ENCODE data around the gene ZNRF4. TPM values are rescaled to one million over a fixed set of nuclear protein-coding genes. Genes with fewer than 3 reads are reported as not detected.

The ZNRF4 gene
- total and polyA plus RNA-seq, 9 of the 15 experiments (the other 6 are each of a cell fraction or from before 2014, with no cell fraction given) = not detected

- in situ Hi-C loops (cut with MboI) = no loop called here
- Histone ChIP-seq H2AFZ (ENCODE audit: low read depth, low read length) (no peak overlapping the region), H4K20me1 (replicated peaks; ENCODE audit: control insufficient read depth, insufficient read depth, low read length) (no peaks in the 10 kb centered on the region), H3K9me3 (replicated peaks; ENCODE audit: control insufficient read depth, insufficient read depth, low read depth, low read length) (0 out of 2 replicates have a peak, but pooled peaks cover 3% of the 10 kb centered on the region), H3K27ac (ENCODE audit: extremely low read depth, low read depth, low read length) (no peak overlapping the region), H3K4me3 (no peak overlapping the region), H3K4me2 (ENCODE audit: insufficient read depth, low read length) (no peak overlapping the region), H3K4me1 (replicated peaks in 1 of 2; ENCODE audit: control insufficient read depth in 2 of 2, insufficient read depth in 2 of 2, low read length in 2 of 2) (no peaks in the 10 kb centered on the region), H3K9ac (ENCODE audit: insufficient read depth in 1 of 2, low read depth in 2 of 2, low read length in 2 of 2) (no peak overlapping the region), H3K9me1 (ENCODE audit: control insufficient read depth, insufficient read depth, low read length) (no peaks in the 10 kb centered on the region), H3K27me3 (ENCODE audit: control insufficient read depth in 2 of 2, insufficient read depth in 2 of 2, low read length in 2 of 2) (peaks cover 2 to 23% of the 10 kb centered on the region in 2 experiments; a peak in 4 of 5 replicates), H3K36me3 (ENCODE audit: control insufficient read depth, insufficient read depth, low read length) (no peaks in the 10 kb centered on the region), H3K79me2 (ENCODE audit: control insufficient read depth, insufficient read depth, low read length) (no peaks in the 10 kb centered on the region)
- WGBS (ENCODE audit: insufficient coverage, low coverage, missing lambda C conversion rate) = 0% methylated on average over 2 of the region's 2 CpGs
- TF ChIP-seq NBN (IDR thresholded peaks at IDR 0.05; ENCODE audit: low read depth) (no peak), ZBTB17 (CRISPR knock-in tag; IDR thresholded peaks at IDR 0.05) (no peak), CBX3 (IDR thresholded peaks at IDR 0.05; ENCODE audit: borderline replicate concordance in 1 of 2, low read length in 2 of 2) (peak in 1 of 2 experiments; percentile 36; a peak in 1 of 3 replicates), ZNF408 (CRISPR knock-in tag; IDR thresholded peaks at IDR 0.05; ENCODE audit: low read depth) (no peak), ESRRA (IDR thresholded peaks at IDR 0.05; ENCODE audit: borderline replicate concordance, low read depth) (no peak)
- no peak for ATAC-seq
- no peak for DNase-seq (ENCODE audit: extremely low read depth in 1 of 4, low spot score in 3 of 4)
- intact Hi-C loops (cut with micrococcal nuclease) = no loop called here
- FAIRE-seq = no peak
- ChIA-PET CTCF (ENCODE audit: low intra/inter-chr PET ratio) (no interaction called here), POLR2A (no interaction called here)
- no TSS peak for BruUV-seq (replicated peaks)
These were observed 26.7 kb downstream of the ZNRF4 start for GRCh38 chr19:5481957-5482356.
